Testis (tissue), 2 donors: ENCODE results near the gene DDC.

Source experiments
- POLR2A ChIP-seq: fragments of 450-650 bp; IDR thresholded peaks from one replicate; pipeline ENCODE4 v1.6.1; 2017; ENCODE audit warnings: antibody characterized with exemption, mild to moderate bottlenecking, moderate library complexity
- TF ChIP-seq, protein P1 (sequence below), 3 experiments: fragments of 450-650 bp in 2 of 3; fragments of 200-600 bp in 1 of 3; sonication (generic) in 1 of 3; IDR thresholded peaks; one replicate each; pipeline ENCODE4 v1.5.1; 2016 to 2019; ENCODE audit warnings: antibody characterized with exemption in 3 of 3, mild to moderate bottlenecking in 2 of 3, moderate library complexity in 1 of 3

GRCh38 chr7:50562136-50562535 lies 3.1 kb downstream of the DDC start:
- TF ChIP-seq, protein P1, sequence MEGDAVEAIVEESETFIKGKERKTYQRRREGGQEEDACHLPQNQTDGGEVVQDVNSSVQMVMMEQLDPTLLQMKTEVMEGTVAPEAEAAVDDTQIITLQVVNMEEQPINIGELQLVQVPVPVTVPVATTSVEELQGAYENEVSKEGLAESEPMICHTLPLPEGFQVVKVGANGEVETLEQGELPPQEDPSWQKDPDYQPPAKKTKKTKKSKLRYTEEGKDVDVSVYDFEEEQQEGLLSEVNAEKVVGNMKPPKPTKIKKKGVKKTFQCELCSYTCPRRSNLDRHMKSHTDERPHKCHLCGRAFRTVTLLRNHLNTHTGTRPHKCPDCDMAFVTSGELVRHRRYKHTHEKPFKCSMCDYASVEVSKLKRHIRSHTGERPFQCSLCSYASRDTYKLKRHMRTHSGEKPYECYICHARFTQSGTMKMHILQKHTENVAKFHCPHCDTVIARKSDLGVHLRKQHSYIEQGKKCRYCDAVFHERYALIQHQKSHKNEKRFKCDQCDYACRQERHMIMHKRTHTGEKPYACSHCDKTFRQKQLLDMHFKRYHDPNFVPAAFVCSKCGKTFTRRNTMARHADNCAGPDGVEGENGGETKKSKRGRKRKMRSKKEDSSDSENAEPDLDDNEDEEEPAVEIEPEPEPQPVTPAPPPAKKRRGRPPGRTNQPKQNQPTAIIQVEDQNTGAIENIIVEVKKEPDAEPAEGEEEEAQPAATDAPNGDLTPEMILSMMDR (IDR thresholded peaks at IDR 0.05), result no peak
- TF ChIP-seq POLR2A, result no peak
